Naive thymus-derived CD4-positive, alpha-beta T cell (primary cell): ENCODE measurements around the gene PIP5K1B. TPM values are rescaled to one million over a fixed set of nuclear protein-coding genes. Genes with fewer than 3 reads are reported as not detected.
A peak's percentile ranks its signal among the peaks of the same experiment; 100 is the strongest.

Source experiments
- ATAC-seq: fragments of 150-1000 bp; cut with Tn5 transposase; 2 replicates; pipeline ENCODE4 v1.10.0; 2021; ENCODE audit warnings: mild to moderate bottlenecking, moderate library complexity
- CTCF ChIA-PET: fragments of 350-600 bp; sonication (Branson Sonifier 250); formaldehyde crosslinking; loops from one replicate; lab custom pipeline; 2021; ENCODE audit warnings: antibody characterized with exemption; lab: Charles Lee
- POLR2A ChIA-PET: fragments of 350-600 bp; sonication (Branson Sonifier 250); formaldehyde crosslinking; loops from one replicate; lab custom pipeline; 2021; ENCODE audit warnings: antibody characterized with exemption, inconsistent platforms; lab: Charles Lee
- DNase-seq, 9 donors: peaks; one replicate each; pipeline versions ENCODE4 v3.0.0 to v3.0.0-alpha.2; 2020 to 2022; ENCODE audit warnings: mixed read lengths in 1 of 9
- H3K27ac ChIP-seq: one replicate; pipeline ENCODE4 v1.7.0; 2013; ENCODE audit warnings: mild to moderate bottlenecking, low read depth, low read length, moderate library complexity
- H3K27me3 ChIP-seq, 2 donors: one replicate each; pipeline ENCODE4 v1.7.0; 2013; ENCODE audit warnings: low read length in 2 of 2, mild to moderate bottlenecking in 2 of 2, moderate library complexity in 2 of 2; ENCODE audit not compliant: control insufficient read depth in 2 of 2, insufficient read depth in 2 of 2
- H3K36me3 ChIP-seq, 3 experiments: 1 replicate in 2 of 3; 2 replicates in 1 of 3; pipeline ENCODE4 v1.7.0; 2013; ENCODE audit warnings: low read length in 3 of 3, mild to moderate bottlenecking in 3 of 3, moderate library complexity in 1 of 3; ENCODE audit not compliant: insufficient read depth in 3 of 3, control insufficient read depth in 2 of 3
- H3K4me1 ChIP-seq, 2 donors: one replicate each; pipeline ENCODE4 v1.7.0; 2013; ENCODE audit warnings: low read length in 2 of 2, mild to moderate bottlenecking in 2 of 2, moderate library complexity in 1 of 2; ENCODE audit not compliant: control insufficient read depth in 2 of 2, insufficient read depth in 2 of 2
- H3K4me3 ChIP-seq: 2 replicates; pipeline ENCODE4 v1.7.0; 2013; ENCODE audit warnings: mild to moderate bottlenecking, low read length
- H3K9me3 ChIP-seq, 3 experiments: 1 replicate in 2 of 3; 2 replicates in 1 of 3; pipeline ENCODE4 v1.7.0; 2013; ENCODE audit warnings: low read length in 3 of 3; ENCODE audit not compliant: control insufficient read depth in 2 of 3
- H3K27ac Mint-ChIP-seq, 9 donors: one replicate each; pipeline ENCODE4 v1.8.0; 2020 to 2022; ENCODE audit warnings: mixed read lengths in 9 of 9, mild to moderate bottlenecking in 8 of 9, moderate library complexity in 5 of 9, inconsistent platforms in 2 of 9
- H3K27me3 Mint-ChIP-seq, 5 donors: one replicate each; pipeline ENCODE4 v1.8.0; 2021 to 2022; ENCODE audit warnings: mixed read lengths in 5 of 5, mild to moderate bottlenecking in 1 of 5
- H3K36me3 Mint-ChIP-seq, 5 donors: one replicate each; pipeline ENCODE4 v1.8.0; 2020 to 2022; ENCODE audit warnings: mixed read lengths in 5 of 5, mild to moderate bottlenecking in 3 of 5, inconsistent platforms in 1 of 5
- H3K4me1 Mint-ChIP-seq, 7 donors: one replicate each; pipeline ENCODE4 v1.8.0; 2020 to 2022; ENCODE audit warnings: mixed read lengths in 7 of 7, mild to moderate bottlenecking in 3 of 7, inconsistent platforms in 1 of 7
- H3K4me3 Mint-ChIP-seq, 10 donors: one replicate each; pipeline ENCODE4 v1.8.0; 2020 to 2022; ENCODE audit warnings: mild to moderate bottlenecking in 10 of 10, mixed read lengths in 10 of 10, moderate library complexity in 6 of 10, inconsistent platforms in 2 of 10
- H3K9me3 Mint-ChIP-seq, 11 donors: one replicate each; pipeline ENCODE4 v1.8.0; 2020 to 2022; ENCODE audit warnings: mixed read lengths in 11 of 11, mild to moderate bottlenecking in 4 of 11, inconsistent platforms in 1 of 11, moderate library complexity in 1 of 11
- intact Hi-C, 2 donors: fragments of 100-400 bp; cut with micrococcal nuclease; formaldehyde crosslinking; loops; one replicate each; pipeline ENCODE4 v1.15.1; 2023
- polyA plus RNA-seq, 2 donors: library from polyadenylated mRNA; unstranded; fragments of 300-500 nt; fragmentation: Illumina TruSeq; gene quantifications; one replicate each; pipeline ENCODE4 v1.2.3, GENCODE V29; 2021
- total RNA-seq, 6 experiments: library from RNA in 5 of 6; stranded (reverse) in 5 of 6; gene quantifications; 1 replicate in 5 of 6; 2 replicates in 1 of 6; pipeline ENCODE4 v1.2.3 and lab custom pipeline; 2021 to 2026

The PIP5K1B gene
- total and polyA plus RNA-seq, 7 experiments from 2014 or later, result 0.08 to 4.2 (median 0.54) TPM

GRCh38 chr9:68998812-68999211, 293.8 kb downstream of the PIP5K1B start:
- DNase-seq (no peak), ATAC-seq (peak; percentile 24)
- Histone ChIP-seq H3K9me3 (no peaks in the 10 kb centered on the region), H3K4me3 (no peak overlapping the region), H3K36me3 (no peaks in the 10 kb centered on the region), H3K27me3 (no peaks in the 10 kb centered on the region), H3K4me1 (peaks cover 0 to 15% of the 10 kb centered on the region in 2 donors), H3K27ac (no peak overlapping the region)
- ChIA-PET CTCF (interaction anchor here (0.9 to 4.6 kb wide), 13 partner anchors 10 to 415 kb away, joined by 3 to 29 read pairs (median 5); partner anchors contain the start of gene FXN), POLR2A (no interaction called here)
- Mint-ChIP-seq H3K4me1 (peaks cover 14 to 41% (median 30%) of the 10 kb centered on the region in 7 donors), H3K27ac (peak overlapping the region in 4 of 9 donors; percentile 26 to 84 (median 70)), H3K4me3 (peak overlapping the region in 1 of 10 donors; percentile 16), H3K36me3 (no peaks in the 10 kb centered on the region), H3K9me3 (no peaks in the 10 kb centered on the region), H3K27me3 (peaks cover 0 to 8% (median 0%) of the 10 kb centered on the region in 5 donors)
- intact Hi-C loops, result loop anchor here (1.0 to 5.0 kb wide), 9 partner anchors 25 to 415 kb away; partner anchors contain the start of gene PIP5K1B (in 2 of the 2)

DNA sequence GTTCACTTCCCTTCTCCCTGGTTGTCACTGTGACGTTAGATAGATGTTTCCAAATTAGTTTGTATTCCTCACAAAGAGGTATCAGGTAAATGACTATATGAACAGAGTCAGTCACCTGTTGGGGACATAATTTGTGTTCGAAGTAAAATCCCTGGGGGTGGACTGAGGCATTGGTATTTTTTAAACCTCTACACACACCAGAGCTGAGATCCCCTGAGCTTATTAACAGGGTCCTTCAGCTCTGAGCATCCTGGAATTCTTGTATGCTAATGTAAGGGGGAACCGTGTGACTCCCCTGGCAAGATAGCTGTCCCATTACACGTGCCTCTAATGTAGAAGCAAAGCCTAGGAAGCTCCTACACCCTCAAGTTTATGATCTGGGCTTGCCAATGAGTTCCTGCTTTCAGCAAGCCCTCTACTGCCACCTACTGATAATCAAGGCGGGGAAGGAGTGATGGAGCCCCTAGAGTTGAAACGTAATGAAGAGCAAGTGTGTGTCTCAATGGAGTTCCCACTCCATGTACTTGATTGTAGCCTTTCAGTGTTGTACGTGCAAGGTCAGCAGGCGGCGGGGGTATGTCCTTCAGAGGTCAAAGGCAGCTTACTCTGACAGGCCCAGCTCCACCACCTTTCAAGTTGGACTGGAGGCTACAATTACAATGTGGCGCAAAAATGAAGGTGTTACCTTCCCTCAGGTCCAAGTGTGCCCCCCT, 294.5 kb downstream of the PIP5K1B start:
- H3K9me3 ChIP-seq, result no peaks in the 10 kb centered on the region
- Mint-ChIP-seq H3K36me3 (no peaks in the 10 kb centered on the region), H3K4me3 (no peak overlapping the region), H3K9me3 (no peaks in the 10 kb centered on the region), H3K27me3 (peaks cover 0 to 8% (median 0%) of the 10 kb centered on the region in 5 donors), H3K4me1 (peaks cover 14 to 41% (median 30%) of the 10 kb centered on the region in 7 donors), H3K27ac (peak overlapping the region in 4 of 9 donors; percentile 14 to 75 (median 44))
- H3K27ac ChIP-seq, result no peak overlapping the region
- no peaks in the 10 kb centered on the region for H3K36me3 ChIP-seq
- H3K27me3 ChIP-seq, result no peaks in the 10 kb centered on the region
- CTCF ChIA-PET, result interaction anchor here (0.6 to 4.6 kb wide), 24 partner anchors 10 to 420 kb away, joined by 3 to 29 read pairs (median 4); partner anchors contain the start of gene FXN
- peak in 8 of 9 donors; percentile 56 to 82 (median 74) for DNase-seq
- peak; percentile 93 for ATAC-seq
- POLR2A ChIA-PET, result interaction anchor here (0.8 to 1.0 kb wide), 2 partner anchors 28 to 220 kb away, joined by 3 to 5 read pairs; a partner anchor contains a TSS
- peaks cover 0 to 15% of the 10 kb centered on the region in 2 donors for H3K4me1 ChIP-seq
- H3K4me3 ChIP-seq, result no peak overlapping the region
- intact Hi-C loops, result loop anchor here (1.0 to 5.0 kb wide), 9 partner anchors 25 to 415 kb away; partner anchors contain the start of gene PIP5K1B (in 2 of the 2)

- Histone ChIP-seq H3K9me3 (no peaks in the 10 kb centered on the region), H3K27me3 (no peaks in the 10 kb centered on the region), H3K27ac (no peak overlapping the region), H3K36me3 (no peaks in the 10 kb centered on the region), H3K4me3 (no peak overlapping the region), H3K4me1 (peaks cover 0 to 9% of the 10 kb centered on the region in 2 donors)
- H3K4me3 Mint-ChIP-seq, result no peak overlapping the region
- H3K27me3 Mint-ChIP-seq, result peaks cover 0 to 8% (median 0%) of the 10 kb centered on the region in 5 donors
- ChIA-PET POLR2A (no interaction called here), CTCF (interaction anchor here (0.7 to 2.0 kb wide), 5 partner anchors 18 to 424 kb away, joined by 3 to 6 read pairs (median 4); no protein-coding TSS in a partner anchor)
- H3K36me3 Mint-ChIP-seq, result no peaks in the 10 kb centered on the region
- H3K4me1 Mint-ChIP-seq, result peaks cover 6 to 27% (median 19%) of the 10 kb centered on the region in 7 donors
- ATAC-seq (no peak), DNase-seq (no peak)
- no peaks in the 10 kb centered on the region for H3K9me3 Mint-ChIP-seq
- no peak overlapping the region for H3K27ac Mint-ChIP-seq
- intact Hi-C loops, result no loop called here
These were observed 296.9 kb downstream of the PIP5K1B start for GRCh38 chr9:69001921-69002320.

GRCh38 chr9:69003051-69003450, 298.0 kb downstream of the PIP5K1B start:
- Histone ChIP-seq H3K4me1 (peaks cover 0 to 4% of the 10 kb centered on the region in 2 donors), H3K36me3 (no peaks in the 10 kb centered on the region), H3K27me3 (no peaks in the 10 kb centered on the region), H3K9me3 (no peaks in the 10 kb centered on the region), H3K27ac (no peak overlapping the region), H3K4me3 (no peak overlapping the region)
- no peak for ATAC-seq
- Mint-ChIP-seq H3K27me3 (peaks cover 0 to 8% (median 0%) of the 10 kb centered on the region in 5 donors), H3K36me3 (no peaks in the 10 kb centered on the region), H3K9me3 (no peaks in the 10 kb centered on the region), H3K4me1 (peaks cover 3 to 18% (median 14%) of the 10 kb centered on the region in 7 donors), H3K27ac (no peak overlapping the region), H3K4me3 (no peak overlapping the region)
- POLR2A ChIA-PET, result no interaction called here
- DNase-seq, result no peak
- intact Hi-C loops, result no loop called here
- CTCF ChIA-PET, result interaction anchor here (1.0 to 2.0 kb wide), 6 partner anchors 9 to 425 kb away, joined by 3 to 6 read pairs (median 4); no protein-coding TSS in a partner anchor

- H3K27ac ChIP-seq, result no peak overlapping the region
- peaks cover 0 to under 1% (median under 1%) of the 10 kb centered on the region in 7 donors for H3K4me1 Mint-ChIP-seq
- H3K27me3 ChIP-seq, result no peaks in the 10 kb centered on the region
- H3K4me3 ChIP-seq, result no peak overlapping the region
- H3K27ac Mint-ChIP-seq, result no peak overlapping the region
- no peaks in the 10 kb centered on the region for H3K36me3 ChIP-seq
- ATAC-seq, result no peak
- ChIA-PET POLR2A (no interaction called here), CTCF (interaction anchor here (0.7 to 1.5 kb wide), 3 partner anchors 15 to 421 kb away, joined by 4 to 5 read pairs (median 4); no protein-coding TSS in a partner anchor)
- intact Hi-C loops, result no loop called here
- H3K4me1 ChIP-seq, result no peaks in the 10 kb centered on the region
- H3K9me3 Mint-ChIP-seq, result no peaks in the 10 kb centered on the region
- H3K27me3 Mint-ChIP-seq, result peaks cover 0 to 8% (median 0%) of the 10 kb centered on the region in 5 donors
- no peak overlapping the region for H3K4me3 Mint-ChIP-seq
- DNase-seq, result no peak
- H3K9me3 ChIP-seq, result no peaks in the 10 kb centered on the region
- H3K36me3 Mint-ChIP-seq, result no peaks in the 10 kb centered on the region
These were observed 299.8 kb downstream of the PIP5K1B start for GRCh38 chr9:69004836-69005235.

DNA sequence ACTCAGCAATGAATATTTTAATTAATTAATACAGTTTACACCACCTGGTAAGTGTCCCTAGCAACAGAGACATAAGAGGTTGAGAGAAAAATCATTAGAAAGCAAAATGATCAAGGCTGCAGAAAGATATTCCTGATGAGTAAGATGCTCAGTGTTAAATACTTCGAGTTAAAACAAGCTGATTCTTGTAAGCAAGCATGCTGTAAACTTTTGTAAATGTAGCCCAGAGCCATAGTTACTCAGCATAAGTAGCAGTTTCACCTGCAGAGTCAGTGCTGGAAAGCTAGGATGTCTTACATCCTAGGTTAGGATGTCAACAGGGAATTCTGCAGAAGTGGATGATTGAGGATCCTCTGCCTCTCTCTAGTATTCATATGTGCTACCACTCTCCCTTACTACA, 304.7 kb downstream of the PIP5K1B start:
- no peaks in the 10 kb centered on the region for H3K9me3 Mint-ChIP-seq
- H3K36me3 Mint-ChIP-seq, result peaks cover 0 to under 1% (median 0%) of the 10 kb centered on the region in 5 donors
- POLR2A ChIA-PET, result interaction anchor here (1.0 kb wide), 1 partner anchor 11 kb away, joined by 3 read pairs; no protein-coding TSS in a partner anchor
- H3K36me3 ChIP-seq, result no peaks in the 10 kb centered on the region
- H3K4me1 ChIP-seq, result peaks cover 0 to 11% of the 10 kb centered on the region in 2 donors
- no peak overlapping the region for H3K27ac Mint-ChIP-seq
- peaks cover 5 to 20% (median 13%) of the 10 kb centered on the region in 5 donors for H3K27me3 Mint-ChIP-seq
- no peak overlapping the region for H3K4me3 ChIP-seq
- H3K27ac ChIP-seq, result no peak overlapping the region
- H3K4me3 Mint-ChIP-seq, result no peak overlapping the region
- H3K9me3 ChIP-seq, result no peaks in the 10 kb centered on the region
- DNase-seq, result no peak
- CTCF ChIA-PET, result interaction anchor here (0.6 to 1.9 kb wide), 4 partner anchors 10 to 426 kb away, joined by 3 to 7 read pairs (median 4); no protein-coding TSS in a partner anchor
- H3K27me3 ChIP-seq, result no peaks in the 10 kb centered on the region
- H3K4me1 Mint-ChIP-seq, result peaks cover 5 to 14% (median 10%) of the 10 kb centered on the region in 7 donors
- intact Hi-C loops, result no loop called here
- ATAC-seq, result no peak
